OCI-LY1 (cell line): ENCODE measurements around the gene C1orf115.

Experiments
- H2AFZ ChIP-seq: fragments of 200-600 bp; sonication (generic), shearing (Covaris generic); 2 replicates; pipeline ENCODE4 v1.6.0; 2014; ENCODE audit warnings: antibody characterized with exemption, mild to moderate bottlenecking, low read length
- H3F3A ChIP-seq: fragments of 200-600 bp; sonication (generic), shearing (Covaris generic); 2 replicates; pipeline ENCODE4 v1.6.0; 2014; ENCODE audit warnings: mild to moderate bottlenecking, antibody characterized with exemption, low read length, moderate library complexity; ENCODE audit not compliant: insufficient read depth
- H3K27ac ChIP-seq: fragments of 200-600 bp; sonication (generic); 2 replicates; pipeline ENCODE4 v1.5.1; 2014; ENCODE audit warnings: low read length, mixed run types, mild to moderate bottlenecking, low read depth; ENCODE audit not compliant: poor library complexity, severe bottlenecking
- H3K27me3 ChIP-seq: fragments of 200-600 bp; sonication (generic); 2 replicates; pipeline ENCODE4 v1.6.0; 2014; ENCODE audit warnings: antibody characterized with exemption, mild to moderate bottlenecking, low read length, moderate library complexity; ENCODE audit not compliant: insufficient read depth
- H3K36me3 ChIP-seq: fragments of 200-600 bp; sonication (generic); 2 replicates; pipeline ENCODE4 v1.6.1; 2014; ENCODE audit warnings: mild to moderate bottlenecking, antibody characterized with exemption, low read length, moderate library complexity, mixed read lengths; ENCODE audit not compliant: insufficient read depth
- H3K4me1 ChIP-seq: fragments of 200-600 bp; sonication (generic); 2 replicates; pipeline ENCODE4 v1.5.1; 2014; ENCODE audit warnings: mild to moderate bottlenecking, low read length, moderate library complexity; ENCODE audit not compliant: insufficient read depth, severe bottlenecking
- H3K4me2 ChIP-seq: fragments of 200-600 bp; sonication (generic), shearing (Covaris generic); 2 replicates; pipeline ENCODE4 v1.6.1; 2014; ENCODE audit warnings: low read length
- H3K4me3 ChIP-seq: fragments of 200-600 bp; sonication (generic); 2 replicates; pipeline ENCODE4 v1.5.1; 2014; ENCODE audit warnings: low read length, low read depth, mild to moderate bottlenecking, mixed read lengths; ENCODE audit not compliant: poor library complexity, severe bottlenecking
- H3K79me2 ChIP-seq: fragments of 200-600 bp; shearing (Covaris generic); 2 replicates; pipeline ENCODE4 v1.6.1; 2016; ENCODE audit warnings: mixed run types, low read length, mixed read lengths; ENCODE audit not compliant: insufficient read depth
- H3K9ac ChIP-seq: fragments of 200-600 bp; sonication (generic), shearing (Covaris generic); 2 replicates; pipeline ENCODE4 v1.6.1; 2014; ENCODE audit warnings: mild to moderate bottlenecking, low read length, mixed read lengths
- H3K9me2 ChIP-seq: fragments of 200-600 bp; sonication (generic), shearing (Covaris generic); 2 replicates; pipeline ENCODE4 v1.6.1; 2014; ENCODE audit warnings: low read depth, mild to moderate bottlenecking, low read length, mixed read lengths
- H3K9me3 ChIP-seq: fragments of 200-600 bp; shearing (Covaris generic); 2 replicates; pipeline ENCODE4 v1.6.1; 2014; ENCODE audit warnings: low read length, mixed read lengths
- H4K20me1 ChIP-seq: fragments of 200-600 bp; sonication (generic), shearing (Covaris generic); 2 replicates; pipeline ENCODE4 v1.6.0; 2016; ENCODE audit warnings: mild to moderate bottlenecking, low read length; ENCODE audit not compliant: insufficient read depth
- EZH2 ChIP-seq: fragments of 200-600 bp; sonication (generic), shearing (Covaris generic); IDR thresholded peaks from 2 replicates; pipeline ENCODE4 v1.8.0; 2017; ENCODE audit warnings: borderline replicate concordance, mixed run types, mild to moderate bottlenecking, antibody characterized with exemption, low read length, moderate library complexity, mixed read lengths
- TF ChIP-seq, protein P1 (sequence below): fragments of 200-600 bp; sonication (generic), shearing (Covaris generic); IDR thresholded peaks from 2 replicates; pipeline ENCODE4 v1.5.1; 2017; ENCODE audit warnings: mild to moderate bottlenecking, antibody characterized with exemption, low read length, moderate library complexity, mixed read lengths

Gene C1orf115

DNA sequence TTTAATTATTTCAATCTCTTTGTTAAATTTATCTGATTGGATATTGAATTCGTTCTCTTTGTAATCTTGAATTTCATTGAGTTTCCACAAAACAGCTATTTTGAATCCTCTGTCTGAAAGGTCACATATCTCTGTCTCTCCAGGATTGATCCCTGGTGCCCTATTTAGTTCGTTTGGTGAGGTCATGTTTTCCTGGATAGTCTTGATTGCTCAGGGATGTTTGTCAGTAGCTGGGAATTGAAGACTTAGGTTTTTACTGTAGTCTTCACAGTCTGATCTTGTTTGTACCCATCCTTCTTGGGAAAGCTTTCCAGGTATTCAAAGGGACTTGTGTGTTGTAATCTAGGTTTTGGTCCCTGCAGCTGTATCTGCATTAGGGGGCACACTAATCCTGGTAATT is 51.2 kb downstream of the C1orf115 start:
- no peaks in the 10 kb centered on the region for H3F3A ChIP-seq
- H3K9ac ChIP-seq, result no peak overlapping the region
- H2AFZ ChIP-seq, result no peak overlapping the region
- no peaks in the 10 kb centered on the region for H3K4me1 ChIP-seq
- no peaks in the 10 kb centered on the region for H3K27me3 ChIP-seq
- no peak for TF ChIP-seq EZH2
- TF ChIP-seq, protein P1, sequence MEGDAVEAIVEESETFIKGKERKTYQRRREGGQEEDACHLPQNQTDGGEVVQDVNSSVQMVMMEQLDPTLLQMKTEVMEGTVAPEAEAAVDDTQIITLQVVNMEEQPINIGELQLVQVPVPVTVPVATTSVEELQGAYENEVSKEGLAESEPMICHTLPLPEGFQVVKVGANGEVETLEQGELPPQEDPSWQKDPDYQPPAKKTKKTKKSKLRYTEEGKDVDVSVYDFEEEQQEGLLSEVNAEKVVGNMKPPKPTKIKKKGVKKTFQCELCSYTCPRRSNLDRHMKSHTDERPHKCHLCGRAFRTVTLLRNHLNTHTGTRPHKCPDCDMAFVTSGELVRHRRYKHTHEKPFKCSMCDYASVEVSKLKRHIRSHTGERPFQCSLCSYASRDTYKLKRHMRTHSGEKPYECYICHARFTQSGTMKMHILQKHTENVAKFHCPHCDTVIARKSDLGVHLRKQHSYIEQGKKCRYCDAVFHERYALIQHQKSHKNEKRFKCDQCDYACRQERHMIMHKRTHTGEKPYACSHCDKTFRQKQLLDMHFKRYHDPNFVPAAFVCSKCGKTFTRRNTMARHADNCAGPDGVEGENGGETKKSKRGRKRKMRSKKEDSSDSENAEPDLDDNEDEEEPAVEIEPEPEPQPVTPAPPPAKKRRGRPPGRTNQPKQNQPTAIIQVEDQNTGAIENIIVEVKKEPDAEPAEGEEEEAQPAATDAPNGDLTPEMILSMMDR, result no peak
- H4K20me1 ChIP-seq, result no peaks in the 10 kb centered on the region
- H3K9me3 ChIP-seq, result no peaks in the 10 kb centered on the region
- H3K27ac ChIP-seq, result no peak overlapping the region
- H3K4me3 ChIP-seq, result no peak overlapping the region
- no peak overlapping the region for H3K4me2 ChIP-seq
- no peaks in the 10 kb centered on the region for H3K36me3 ChIP-seq
- no peaks in the 10 kb centered on the region for H3K79me2 ChIP-seq
- H3K9me2 ChIP-seq, result no peaks in the 10 kb centered on the region

DNA sequence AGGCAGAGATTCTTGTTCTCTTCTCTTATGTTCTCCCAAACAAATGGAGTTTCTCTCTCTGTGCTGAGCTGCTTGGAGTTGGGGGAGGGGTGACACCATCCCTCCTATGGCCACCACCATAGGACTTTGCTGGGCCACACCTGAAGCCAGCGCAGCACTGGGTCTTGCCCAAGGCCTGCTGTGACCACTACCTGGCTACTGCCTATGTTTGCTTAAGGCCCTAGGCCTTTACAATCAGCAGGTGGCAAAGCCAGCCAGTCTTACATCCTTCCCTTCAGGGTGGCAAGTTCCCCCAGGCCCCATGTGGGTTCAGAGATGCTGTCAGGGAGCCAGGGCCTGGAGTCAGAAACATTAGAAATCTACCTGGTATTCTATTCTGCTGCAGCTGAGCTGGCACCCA is 51.7 kb downstream of the C1orf115 start:
- H3K9me3 ChIP-seq, result no peaks in the 10 kb centered on the region
- no peaks in the 10 kb centered on the region for H3K27me3 ChIP-seq
- no peaks in the 10 kb centered on the region for H3K4me1 ChIP-seq
- no peaks in the 10 kb centered on the region for H3K79me2 ChIP-seq
- no peak overlapping the region for H3K27ac ChIP-seq
- H3K4me3 ChIP-seq, result no peak overlapping the region
- H2AFZ ChIP-seq, result no peak overlapping the region
- no peak overlapping the region for H3K4me2 ChIP-seq
- no peaks in the 10 kb centered on the region for H3F3A ChIP-seq
- no peak for TF ChIP-seq EZH2
- TF ChIP-seq, protein P1, result no peak
- no peaks in the 10 kb centered on the region for H3K36me3 ChIP-seq
- H3K9me2 ChIP-seq, result no peaks in the 10 kb centered on the region
- H4K20me1 ChIP-seq, result no peaks in the 10 kb centered on the region
- H3K9ac ChIP-seq, result no peak overlapping the region

DNA sequence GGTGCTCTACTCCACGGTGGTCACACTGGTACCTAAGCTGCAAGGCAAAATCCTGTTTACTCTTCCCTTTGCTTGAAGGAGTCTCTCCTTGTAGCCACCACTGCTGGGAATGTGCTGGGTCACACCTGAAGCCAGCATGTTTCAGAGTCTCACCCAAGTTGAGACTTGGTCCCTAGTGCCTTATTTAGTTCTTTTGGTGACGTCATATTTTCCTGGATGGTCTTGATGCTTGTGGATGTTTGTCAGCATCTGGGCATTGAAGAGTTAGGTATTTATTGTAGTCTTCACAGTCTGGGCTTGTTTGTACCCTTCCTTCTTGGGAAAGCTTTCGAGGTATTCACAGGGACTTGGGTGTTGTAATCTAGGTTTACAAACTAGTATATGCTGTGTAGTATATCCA is 52.4 kb downstream of the C1orf115 start:
- Histone ChIP-seq H3K4me1 (no peaks in the 10 kb centered on the region), H3F3A (no peaks in the 10 kb centered on the region), H3K79me2 (no peaks in the 10 kb centered on the region), H3K9ac (no peak overlapping the region), H3K27ac (no peak overlapping the region), H2AFZ (no peak overlapping the region), H3K27me3 (no peaks in the 10 kb centered on the region), H3K9me3 (no peaks in the 10 kb centered on the region), H4K20me1 (no peaks in the 10 kb centered on the region), H3K4me2 (no peak overlapping the region), H3K4me3 (no peak overlapping the region), H3K9me2 (no peaks in the 10 kb centered on the region), H3K36me3 (no peaks in the 10 kb centered on the region)
- TF ChIP-seq EZH2, result no peak
- TF ChIP-seq, protein P1, result no peak
